NT2/D1 (cell line): Measurements from ENCODE around the gene C6orf58.

ENCODE experiments used
- YY1 ChIP-seq: IDR thresholded peaks from 2 replicates; pipeline ENCODE4 v1.6.1; 2011; ENCODE audit not compliant: insufficient read length, insufficient read depth
- ZNF274 ChIP-seq: IDR thresholded peaks from 2 replicates; pipeline ENCODE4 v1.6.1; 2011; ENCODE audit warnings: mild to moderate bottlenecking, low read depth, low read length

- TF ChIP-seq ZNF274: no peak
- TF ChIP-seq YY1: no peak
Measured at GRCh38 chr6:127589135-127589534, 12.2 kb downstream of the C6orf58 start.
